Neural crest cell (in vitro differentiated cells): ENCODE results near the gene MET. TPM values are rescaled to one million over a fixed set of nuclear protein-coding genes. Genes with fewer than 3 reads are reported as not detected.

Experiments
- DNase-seq: peaks from one replicate; pipeline ENCODE4 v3.0.0; 2021; ENCODE audit warnings: low read depth, mixed read lengths, low spot score
- H3K27ac Mint-ChIP-seq: one replicate; pipeline ENCODE4 v1.8.0; 2021; ENCODE audit warnings: mild to moderate bottlenecking, mixed read lengths; ENCODE audit not compliant: unreplicated experiment
- H3K27me3 Mint-ChIP-seq: 2 replicates; pipeline ENCODE4 v1.8.0; 2021; ENCODE audit warnings: low read depth, mild to moderate bottlenecking, mixed read lengths
- H3K36me3 Mint-ChIP-seq: 2 replicates; pipeline ENCODE4 v1.8.0; 2021; ENCODE audit warnings: low read depth, mild to moderate bottlenecking, mixed read lengths
- H3K4me1 Mint-ChIP-seq: 2 replicates; pipeline ENCODE4 v1.8.0; 2021; ENCODE audit warnings: mixed read lengths
- H3K4me3 Mint-ChIP-seq: one replicate; pipeline ENCODE4 v1.8.0; 2021; ENCODE audit warnings: mild to moderate bottlenecking, mixed read lengths
- H3K9me3 Mint-ChIP-seq: 2 replicates; pipeline ENCODE4 v1.8.0; 2021; ENCODE audit warnings: mixed read lengths
- total RNA-seq: library from RNA; stranded (reverse); gene quantifications from 2 replicates; pipeline ENCODE4 v1.2.1, GENCODE V29; 2021
- TF ChIP-seq, protein P1 (sequence below): fragments of 200-600 bp; sonication (generic); conservative IDR thresholded peaks from 2 replicates; pipeline ENCODE4 v1.5.0; 2021; ENCODE audit warnings: antibody characterized with exemption, mild to moderate bottlenecking

Gene MET
- total RNA-seq, 1 donor from 2014 or later = 4.0 TPM

DNA sequence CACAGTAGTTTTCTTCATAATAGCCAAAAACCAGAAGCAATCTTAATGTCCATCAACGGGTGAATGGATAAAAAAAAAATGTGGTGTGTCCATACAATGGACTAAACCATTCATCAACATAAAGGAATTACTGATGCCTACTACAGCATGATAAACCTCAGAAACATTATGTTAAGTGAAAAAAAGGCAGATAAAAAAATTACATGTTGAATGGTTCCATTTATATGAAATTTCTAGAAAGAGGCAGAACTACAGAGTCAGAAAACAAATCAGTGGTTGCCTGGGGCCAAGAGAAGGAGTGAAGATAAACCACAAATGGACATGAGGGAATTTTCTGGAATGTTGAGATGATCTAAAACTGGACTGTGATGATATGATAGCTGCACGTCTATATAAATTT is 115.9 kb downstream of the MET start:
- H3K27ac Mint-ChIP-seq = no peak overlapping the region
- H3K36me3 Mint-ChIP-seq = no peaks in the 10 kb centered on the region
- DNase-seq = no peak
- no peaks in the 10 kb centered on the region for H3K9me3 Mint-ChIP-seq
- H3K4me1 Mint-ChIP-seq = peaks cover 1% of the 10 kb centered on the region
- H3K4me3 Mint-ChIP-seq = no peak overlapping the region
- TF ChIP-seq, protein P1, sequence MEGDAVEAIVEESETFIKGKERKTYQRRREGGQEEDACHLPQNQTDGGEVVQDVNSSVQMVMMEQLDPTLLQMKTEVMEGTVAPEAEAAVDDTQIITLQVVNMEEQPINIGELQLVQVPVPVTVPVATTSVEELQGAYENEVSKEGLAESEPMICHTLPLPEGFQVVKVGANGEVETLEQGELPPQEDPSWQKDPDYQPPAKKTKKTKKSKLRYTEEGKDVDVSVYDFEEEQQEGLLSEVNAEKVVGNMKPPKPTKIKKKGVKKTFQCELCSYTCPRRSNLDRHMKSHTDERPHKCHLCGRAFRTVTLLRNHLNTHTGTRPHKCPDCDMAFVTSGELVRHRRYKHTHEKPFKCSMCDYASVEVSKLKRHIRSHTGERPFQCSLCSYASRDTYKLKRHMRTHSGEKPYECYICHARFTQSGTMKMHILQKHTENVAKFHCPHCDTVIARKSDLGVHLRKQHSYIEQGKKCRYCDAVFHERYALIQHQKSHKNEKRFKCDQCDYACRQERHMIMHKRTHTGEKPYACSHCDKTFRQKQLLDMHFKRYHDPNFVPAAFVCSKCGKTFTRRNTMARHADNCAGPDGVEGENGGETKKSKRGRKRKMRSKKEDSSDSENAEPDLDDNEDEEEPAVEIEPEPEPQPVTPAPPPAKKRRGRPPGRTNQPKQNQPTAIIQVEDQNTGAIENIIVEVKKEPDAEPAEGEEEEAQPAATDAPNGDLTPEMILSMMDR = no peak
- H3K27me3 Mint-ChIP-seq = no peaks in the 10 kb centered on the region

DNA sequence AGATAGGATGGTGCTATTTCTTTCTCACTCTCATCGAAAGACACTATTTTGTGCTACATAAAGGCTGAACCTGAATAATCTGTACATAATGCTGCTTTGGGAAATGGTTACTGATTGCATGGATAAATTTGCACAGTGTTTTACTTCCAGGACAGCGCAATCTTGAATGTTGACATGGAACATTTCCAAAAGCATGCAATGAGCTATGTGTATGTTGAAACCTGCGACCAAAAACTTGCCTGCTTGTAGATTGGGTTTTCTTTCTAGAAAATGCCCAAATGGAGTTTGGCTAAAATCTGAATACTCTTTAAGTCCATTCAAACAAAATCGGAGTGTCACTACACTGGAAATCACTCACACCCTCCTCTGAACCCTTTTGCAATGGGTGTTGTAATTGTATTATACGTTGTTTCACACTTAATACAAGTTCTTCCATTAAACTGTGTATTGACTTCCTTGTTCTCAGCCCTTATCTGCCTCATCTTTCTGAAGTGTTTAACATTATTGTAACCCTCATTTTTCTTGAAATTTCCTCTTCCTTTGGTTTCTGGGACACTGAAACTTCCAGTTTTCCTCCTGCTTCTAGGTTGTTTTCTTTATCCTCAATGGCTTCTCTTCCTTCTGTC is 116.7 kb downstream of the MET start:
- Mint-ChIP-seq H3K4me3 (no peak overlapping the region), H3K27ac (no peak overlapping the region), H3K9me3 (no peaks in the 10 kb centered on the region), H3K4me1 (no peaks in the 10 kb centered on the region), H3K36me3 (no peaks in the 10 kb centered on the region), H3K27me3 (no peaks in the 10 kb centered on the region)
- DNase-seq = no peak
- TF ChIP-seq, protein P1 = no peak

DNA sequence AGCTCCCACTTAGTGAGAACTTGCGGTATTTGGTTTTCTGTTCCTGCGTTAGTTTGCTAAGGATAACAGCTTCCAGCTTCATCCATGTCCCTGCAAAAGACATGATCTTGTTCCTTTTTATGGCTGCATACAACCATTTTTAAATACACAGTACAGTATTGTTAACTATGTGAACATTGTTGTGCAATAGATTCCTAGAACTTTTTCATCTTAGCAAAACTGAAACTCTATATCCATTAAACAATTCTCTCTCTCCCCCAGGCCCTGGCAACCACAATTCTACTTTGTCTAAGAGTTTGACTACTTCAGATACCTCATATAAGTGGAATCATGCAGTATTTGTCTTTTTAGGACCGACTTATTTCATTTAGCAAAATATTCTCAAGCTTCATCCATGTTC is 118.0 kb downstream of the MET start:
- H3K27me3 Mint-ChIP-seq = no peaks in the 10 kb centered on the region
- no peaks in the 10 kb centered on the region for H3K4me1 Mint-ChIP-seq
- H3K9me3 Mint-ChIP-seq = no peaks in the 10 kb centered on the region
- H3K4me3 Mint-ChIP-seq = no peak overlapping the region
- TF ChIP-seq, protein P1 = no peak
- no peak for DNase-seq
- no peak overlapping the region for H3K27ac Mint-ChIP-seq
- no peaks in the 10 kb centered on the region for H3K36me3 Mint-ChIP-seq

DNA sequence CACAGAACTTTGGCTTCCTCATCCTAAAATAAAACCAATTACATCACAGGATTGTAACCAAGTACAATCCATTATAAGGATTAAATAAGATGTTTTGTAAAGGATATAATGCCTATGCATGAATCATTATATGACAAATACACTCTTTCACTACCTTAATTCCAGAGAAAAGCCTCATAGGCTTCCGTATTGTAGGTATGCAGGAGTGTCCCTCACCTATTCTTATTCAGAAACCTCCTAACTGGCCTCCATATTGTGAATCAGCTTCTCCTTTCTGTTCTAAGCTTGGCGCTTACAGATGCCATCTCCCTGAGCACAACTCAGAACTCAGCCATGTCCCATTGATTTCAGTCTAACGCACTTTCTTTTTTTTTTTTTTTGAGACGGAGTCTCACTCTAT is 120.8 kb downstream of the MET start:
- TF ChIP-seq, protein P1 = no peak
- H3K27me3 Mint-ChIP-seq = no peaks in the 10 kb centered on the region
- DNase-seq = no peak
- H3K4me1 Mint-ChIP-seq = no peaks in the 10 kb centered on the region
- no peaks in the 10 kb centered on the region for H3K36me3 Mint-ChIP-seq
- no peak overlapping the region for H3K27ac Mint-ChIP-seq
- no peaks in the 10 kb centered on the region for H3K9me3 Mint-ChIP-seq
- H3K4me3 Mint-ChIP-seq = no peak overlapping the region

DNA sequence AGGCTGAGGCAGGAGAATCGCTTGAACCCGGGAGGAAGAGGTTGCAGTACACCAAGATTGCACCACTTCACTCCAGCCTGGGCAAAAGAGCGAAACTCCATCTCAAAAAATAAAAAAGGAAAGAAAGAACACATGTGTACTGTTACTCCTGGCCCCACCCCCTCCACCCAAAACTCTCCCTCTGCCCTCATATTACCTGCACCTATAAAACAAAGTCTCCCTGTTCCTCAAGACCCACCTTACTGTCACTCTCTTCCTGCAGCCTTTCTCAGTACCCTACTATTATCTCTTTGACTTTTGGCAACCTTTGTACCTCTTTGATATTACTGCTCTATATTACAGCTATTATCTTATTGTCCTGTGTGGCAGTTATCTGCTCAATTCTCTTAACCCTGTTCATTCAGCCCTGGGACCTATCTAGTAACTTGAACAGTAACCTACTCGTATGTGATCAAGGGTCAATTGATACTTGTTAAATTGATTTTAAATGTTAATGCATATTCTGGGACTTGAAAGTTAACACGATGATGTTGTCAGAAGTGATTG is 121.9 kb downstream of the MET start:
- no peaks in the 10 kb centered on the region for H3K36me3 Mint-ChIP-seq
- TF ChIP-seq, protein P1 = no peak
- no peaks in the 10 kb centered on the region for H3K27me3 Mint-ChIP-seq
- no peaks in the 10 kb centered on the region for H3K9me3 Mint-ChIP-seq
- H3K4me3 Mint-ChIP-seq = no peak overlapping the region
- no peaks in the 10 kb centered on the region for H3K4me1 Mint-ChIP-seq
- no peak overlapping the region for H3K27ac Mint-ChIP-seq
- no peak for DNase-seq
